ENCODE data around the gene KHDRBS1. TPM values are rescaled to one million over a fixed set of nuclear protein-coding genes. Genes with fewer than 3 reads are reported as not detected.

KHDRBS1 gene
- total and polyA plus RNA-seq, 2 of the 13 experiments (the other 11 are each of a cell fraction or from before 2014, with no cell fraction given): 25.1 to 39.0 TPM

DNA sequence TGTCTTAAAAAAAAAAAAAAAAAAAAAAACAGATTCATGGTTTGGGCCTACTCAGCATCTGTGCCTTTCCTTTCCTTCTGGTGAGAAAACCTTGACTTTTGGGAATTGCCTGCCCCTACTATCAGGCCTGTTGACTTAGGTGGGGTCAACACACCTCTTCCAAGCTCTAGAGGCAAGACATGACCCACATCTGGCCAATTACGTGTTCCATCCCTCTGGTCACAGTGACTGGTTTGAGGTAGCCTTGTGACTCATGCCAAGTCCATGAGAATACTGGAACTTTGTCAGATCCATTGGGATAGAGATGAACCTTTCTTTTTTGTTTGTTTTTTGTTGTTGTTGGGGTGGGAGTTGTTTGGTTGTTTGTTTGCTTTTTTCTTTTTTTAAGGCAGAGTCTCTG is 37.3 kb upstream of the KHDRBS1 start:
- CTCF ChIA-PET (ENCODE audit: low intra/inter-chr PET ratio, low total read pairs): no interaction called here
- no peak for FAIRE-seq

DNA sequence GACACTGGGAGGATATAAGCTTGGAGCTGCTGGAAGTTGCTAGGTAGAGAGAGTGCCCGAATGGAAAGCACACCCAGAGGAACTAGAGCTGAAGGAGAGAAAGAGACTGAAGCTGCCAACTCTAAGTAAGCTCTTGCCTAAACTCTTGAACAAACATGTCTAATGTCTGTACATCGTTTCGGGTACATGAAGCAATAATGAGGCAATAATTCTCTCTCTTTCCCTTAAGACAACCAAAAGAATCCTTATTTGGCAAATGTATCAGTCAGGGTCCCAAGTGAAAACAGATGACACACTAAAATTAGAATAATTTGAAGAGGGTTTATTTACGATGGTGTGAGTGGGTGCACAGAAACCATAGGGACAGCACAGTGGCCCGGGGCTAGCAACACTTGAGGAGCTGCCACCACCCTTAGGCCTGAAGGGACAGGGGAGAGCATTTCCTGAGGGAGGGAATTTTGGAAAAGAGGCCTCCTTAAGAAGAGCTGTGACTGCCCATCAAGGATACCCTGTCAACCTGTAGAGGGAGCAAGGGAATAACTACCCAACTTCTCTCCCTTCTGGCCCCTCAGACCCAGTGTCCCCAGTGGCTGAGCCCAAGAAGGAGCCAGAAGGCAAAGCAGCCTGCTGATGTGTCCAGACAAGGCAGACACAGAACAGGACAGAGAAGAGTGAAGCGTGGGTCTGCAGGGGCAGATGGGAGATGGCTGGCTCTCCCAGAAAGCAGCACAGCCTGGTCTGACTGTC is 36.1 kb upstream of the KHDRBS1 start:
- Histone ChIP-seq H3K27ac (ENCODE audit: extremely low read length, insufficient read depth, low read length) (no peak overlapping the region), H3K4me2 (ENCODE audit: low read depth, low read length) (0 out of 2 replicates have a peak overlapping the region, but pooled peaks have one; percentile 20), H3K4me3 (replicated peaks in 1 of 3; ENCODE audit: insufficient read depth in 1 of 3, low read depth in 2 of 3, low read length in 3 of 3) (no peak overlapping the region), H3K9me3 (ENCODE audit: low read length) (no peaks in the 10 kb centered on the region), H3K36me3 (replicated peaks in 1 of 2; ENCODE audit: control insufficient read depth in 1 of 2, insufficient read depth in 2 of 2, low read length in 2 of 2) (no peaks in the 10 kb centered on the region), H4K20me1 (ENCODE audit: insufficient read depth, low read length) (no peaks in the 10 kb centered on the region), H3K4me1 (ENCODE audit: insufficient read depth, low read length) (peaks cover 7% of the 10 kb centered on the region; the same call in 1 of the 2 replicates), H2AFZ (ENCODE audit: low read length) (no peak overlapping the region), H3K9ac (ENCODE audit: insufficient read depth, low read depth, low read length) (no peak overlapping the region), H3K27me3 (ENCODE audit: control insufficient read depth in 1 of 2, insufficient read depth in 2 of 2, low read length in 2 of 2) (peaks cover 0 to 4% of the 10 kb centered on the region in 2 experiments; a peak in 2 of 5 replicates), H3K79me2 (ENCODE audit: insufficient read depth, low read length) (no peaks in the 10 kb centered on the region)
- ChIA-PET POLR2A (no interaction called here), CTCF (ENCODE audit: low intra/inter-chr PET ratio, low total read pairs) (interaction anchor here (1.2 kb wide), 1 partner anchor 86 kb away, joined by 3 read pairs; no protein-coding TSS in a partner anchor)
- in situ Hi-C loops (cut with HindIII; ENCODE audit: extremely low pct_ligation_motif_present, low pct_unique_long_range_greater_than_20kb): no loop called here
- DNase-seq (ENCODE audit: low spot score) (peak; percentile 41), ATAC-seq (peak; percentile 88), FAIRE-seq (no peak)
- BruUV-seq (replicated peaks): no TSS peak
- WGBS (ENCODE audit: low lambda C conversion rate): 20% methylated on average over 6 of the region's 6 CpGs
- intact Hi-C loops (cut with micrococcal nuclease; ENCODE audit: unreplicated experiment): no loop called here
- TF ChIP-seq NFYC (CRISPR knock-in tag; IDR thresholded peaks at IDR 0.05) (no peak), ZNF713 (CRISPR knock-in tag; IDR thresholded peaks at IDR 0.05) (no peak), SRSF1 (optimal IDR thresholded peaks at IDR 0.05; ENCODE audit: low read depth, low read length) (no peak), TBP (CRISPR knock-in tag; IDR thresholded peaks at IDR 0.05) (no peak), PHF20 (CRISPR knock-in tag; IDR thresholded peaks at IDR 0.05) (no peak), SNAPC2 (CRISPR knock-in tag; IDR thresholded peaks at IDR 0.05) (no peak), NCOR1 (IDR thresholded peaks at IDR 0.05; ENCODE audit: borderline replicate concordance, low read length) (no peak), CCAR2 (optimal IDR thresholded peaks at IDR 0.05; ENCODE audit: low read depth, low read length) (no peak), STAG1 (CRISPR knock-in tag; IDR thresholded peaks at IDR 0.05) (peak; percentile 46)
- TF ChIP-seq, protein P1, sequence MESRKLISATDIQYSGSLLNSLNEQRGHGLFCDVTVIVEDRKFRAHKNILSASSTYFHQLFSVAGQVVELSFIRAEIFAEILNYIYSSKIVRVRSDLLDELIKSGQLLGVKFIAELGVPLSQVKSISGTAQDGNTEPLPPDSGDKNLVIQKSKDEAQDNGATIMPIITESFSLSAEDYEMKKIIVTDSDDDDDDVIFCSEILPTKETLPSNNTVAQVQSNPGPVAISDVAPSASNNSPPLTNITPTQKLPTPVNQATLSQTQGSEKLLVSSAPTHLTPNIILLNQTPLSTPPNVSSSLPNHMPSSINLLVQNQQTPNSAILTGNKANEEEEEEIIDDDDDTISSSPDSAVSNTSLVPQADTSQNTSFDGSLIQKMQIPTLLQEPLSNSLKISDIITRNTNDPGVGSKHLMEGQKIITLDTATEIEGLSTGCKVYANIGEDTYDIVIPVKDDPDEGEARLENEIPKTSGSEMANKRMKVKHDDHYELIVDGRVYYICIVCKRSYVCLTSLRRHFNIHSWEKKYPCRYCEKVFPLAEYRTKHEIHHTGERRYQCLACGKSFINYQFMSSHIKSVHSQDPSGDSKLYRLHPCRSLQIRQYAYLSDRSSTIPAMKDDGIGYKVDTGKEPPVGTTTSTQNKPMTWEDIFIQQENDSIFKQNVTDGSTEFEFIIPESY (CRISPR knock-in tag; IDR thresholded peaks at IDR 0.05): no peak
- TF ChIP-seq, protein P2, sequence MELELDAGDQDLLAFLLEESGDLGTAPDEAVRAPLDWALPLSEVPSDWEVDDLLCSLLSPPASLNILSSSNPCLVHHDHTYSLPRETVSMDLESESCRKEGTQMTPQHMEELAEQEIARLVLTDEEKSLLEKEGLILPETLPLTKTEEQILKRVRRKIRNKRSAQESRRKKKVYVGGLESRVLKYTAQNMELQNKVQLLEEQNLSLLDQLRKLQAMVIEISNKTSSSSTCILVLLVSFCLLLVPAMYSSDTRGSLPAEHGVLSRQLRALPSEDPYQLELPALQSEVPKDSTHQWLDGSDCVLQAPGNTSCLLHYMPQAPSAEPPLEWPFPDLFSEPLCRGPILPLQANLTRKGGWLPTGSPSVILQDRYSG (CRISPR knock-in tag; IDR thresholded peaks at IDR 0.05): no peak

More for the DNA sequence above, 37.3 kb upstream of the KHDRBS1 start:
- H3K27ac ChIP-seq (ENCODE audit: extremely low read length, insufficient read depth, low read length): no peak overlapping the region
- no peaks in the 10 kb centered on the region for H3K79me2 ChIP-seq (ENCODE audit: insufficient read depth, low read length)
- H3K4me2 ChIP-seq (ENCODE audit: low read depth, low read length): no peak overlapping the region
- H4K20me1 ChIP-seq (ENCODE audit: insufficient read depth, low read length): no peaks in the 10 kb centered on the region
- no peak for ATAC-seq
- in situ Hi-C loops (cut with HindIII; ENCODE audit: extremely low pct_ligation_motif_present, low pct_unique_long_range_greater_than_20kb): no loop called here
- H3K4me1 ChIP-seq (ENCODE audit: insufficient read depth, low read length): peaks cover 7% of the 10 kb centered on the region; the same call in 1 of the 2 replicates
- no peak for DNase-seq (ENCODE audit: low spot score)
- BruUV-seq (replicated peaks): no TSS peak
- intact Hi-C loops (cut with micrococcal nuclease; ENCODE audit: unreplicated experiment): no loop called here
- no peaks in the 10 kb centered on the region for H3K9me3 ChIP-seq (ENCODE audit: low read length)
- WGBS (ENCODE audit: low lambda C conversion rate): 0% methylated on average over 1 of the region's 1 CpG
- TF ChIP-seq ZNF75D (CRISPR knock-in tag; IDR thresholded peaks at IDR 0.05; ENCODE audit: borderline replicate concordance) (no peak), JUND (CRISPR knock-in tag; IDR thresholded peaks at IDR 0.05) (no peak), HHEX (CRISPR knock-in tag; IDR thresholded peaks at IDR 0.05) (no peak), TOE1 (CRISPR knock-in tag; IDR thresholded peaks at IDR 0.05) (no peak), MED13 (CRISPR knock-in tag; IDR thresholded peaks at IDR 0.05) (no peak), ZSCAN22 (CRISPR knock-in tag; IDR thresholded peaks at IDR 0.05) (no peak), NFATC3 (CRISPR knock-in tag; IDR thresholded peaks at IDR 0.05) (no peak)
- POLR2A ChIA-PET: no interaction called here
- H3K27me3 ChIP-seq (ENCODE audit: control insufficient read depth in 1 of 2, insufficient read depth in 2 of 2, low read length in 2 of 2): peaks cover 0 to 4% of the 10 kb centered on the region in 2 experiments; a peak in 2 of 5 replicates
- H3K9ac ChIP-seq (ENCODE audit: insufficient read depth, low read depth, low read length): no peak overlapping the region
- no peak overlapping the region for H2AFZ ChIP-seq (ENCODE audit: low read length)
- H3K36me3 ChIP-seq (replicated peaks in 1 of 2; ENCODE audit: control insufficient read depth in 1 of 2, insufficient read depth in 2 of 2, low read length in 2 of 2): no peaks in the 10 kb centered on the region
- no peak overlapping the region for H3K4me3 ChIP-seq (replicated peaks in 1 of 3; ENCODE audit: insufficient read depth in 1 of 3, low read depth in 2 of 3, low read length in 3 of 3)
